Dendritic cell treated with granulocyte-macrophage colony-stimulating factor and Interleukin-4, amounts not matched to agents 40 ng/mL and 50 ng/mL, for 4 days (primary cell): Measurements from ENCODE around the gene ACER2.
A peak's percentile ranks its signal among the peaks of the same experiment; 100 is the strongest.
"Not testable (repeated sequence)": the region's sequence is repeated elsewhere in the genome, so short reads cannot be mapped to it uniquely, and the experiment has no call there.

Source experiments
- H3K27ac Mint-ChIP-seq: one replicate; pipeline ENCODE4 v1.8.0; 2022; ENCODE audit warnings: mild to moderate bottlenecking, mixed read lengths
- H3K27me3 Mint-ChIP-seq: one replicate; pipeline ENCODE4 v1.8.0; 2022; ENCODE audit warnings: mild to moderate bottlenecking, mixed read lengths
- H3K36me3 Mint-ChIP-seq: one replicate; pipeline ENCODE4 v1.8.0; 2022; ENCODE audit warnings: low read depth, mixed read lengths
- H3K4me1 Mint-ChIP-seq: one replicate; pipeline ENCODE4 v1.8.0; 2022; ENCODE audit warnings: low read depth, mixed read lengths
- H3K4me3 Mint-ChIP-seq: one replicate; pipeline ENCODE4 v1.8.0; 2022; ENCODE audit warnings: mild to moderate bottlenecking, moderate library complexity, mixed read lengths
- H3K9me3 Mint-ChIP-seq: one replicate; pipeline ENCODE4 v1.8.0; 2022; ENCODE audit warnings: mixed read lengths
- intact Hi-C: fragments of 100-400 bp; cut with micrococcal nuclease; formaldehyde crosslinking; loops from one replicate; pipeline ENCODE4 v1.15.0; 2022

Gene ACER2

DNA sequence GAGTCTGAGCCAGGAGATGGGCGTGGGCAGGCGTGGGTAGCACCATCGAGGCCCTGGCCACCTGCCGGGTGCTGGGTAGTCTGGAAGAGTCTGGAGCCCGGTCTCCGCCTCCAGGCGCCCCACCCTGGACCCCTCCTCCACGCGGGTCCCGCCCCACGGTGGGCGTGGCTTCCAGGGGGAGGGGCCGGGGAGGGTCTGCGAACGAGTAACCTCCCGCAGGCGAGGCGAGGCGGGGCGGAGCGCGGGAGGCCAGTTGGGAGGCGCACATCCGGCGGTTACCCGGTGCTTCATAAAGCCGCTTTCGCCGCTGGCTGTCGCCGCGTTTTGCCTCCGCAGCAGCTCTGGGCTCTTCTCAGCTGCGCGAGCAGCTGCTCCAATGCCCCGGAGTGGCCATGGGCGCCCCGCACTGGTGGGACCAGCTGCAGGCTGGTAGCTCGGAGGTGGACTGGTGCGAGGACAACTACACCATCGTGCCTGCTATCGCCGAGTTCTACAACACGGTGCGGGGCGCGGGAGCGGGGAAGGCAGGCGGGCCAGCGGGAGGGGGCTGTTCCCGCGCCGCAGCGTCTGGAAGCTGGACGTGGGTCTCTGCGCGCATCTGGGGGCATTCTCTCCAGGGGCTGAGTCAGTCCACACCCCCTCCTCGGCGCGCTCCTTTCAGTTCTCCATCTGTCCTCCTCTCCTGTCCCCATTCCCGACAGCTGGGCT, at the start of gene ACER2:
Gene ACER2, plus strand, starts transcription at position 317 of the 708 bp plus-strand sequence. Its CDS starts 76 bp downstream, at position 393.
- intact Hi-C loops: loop anchor here (2.0 kb wide), 1 partner anchor 28 kb away; the partner anchor contains the start of gene RPS6

DNA sequence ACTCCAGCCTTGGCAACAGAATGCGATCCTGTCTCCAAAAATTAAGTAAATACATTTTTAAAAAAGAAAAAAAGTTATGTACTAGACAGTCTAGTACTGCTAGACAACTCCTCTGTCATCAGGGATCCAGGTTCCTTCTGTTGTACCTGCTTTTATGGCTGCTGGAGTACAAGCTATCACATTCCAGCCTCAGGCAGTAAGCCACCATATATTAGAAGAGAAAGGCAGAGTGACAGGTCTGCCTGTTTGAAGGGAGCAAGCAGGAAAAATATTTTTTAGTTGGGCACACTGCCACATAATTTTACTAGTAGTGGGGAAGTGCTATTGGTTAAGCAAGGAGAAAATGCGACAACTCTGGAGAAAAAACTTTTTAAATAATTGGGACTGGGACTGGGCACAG, 39.7 kb upstream of the ACER2 start:
- H3K9me3 Mint-ChIP-seq: no peaks in the 10 kb centered on the region
- no peak overlapping the region for H3K27ac Mint-ChIP-seq

More for the DNA sequence above, at the start of gene ACER2:
- peaks cover 5% of the 10 kb centered on the region for H3K9me3 Mint-ChIP-seq
- peak within 1 kb of the TSS; percentile 33 for H3K27ac Mint-ChIP-seq
- H3K36me3 Mint-ChIP-seq: peaks cover 8% of the 10 kb centered on the region
- peaks cover 19% of the 10 kb centered on the region for H3K4me1 Mint-ChIP-seq
- peak within 1 kb of the TSS; percentile 91 for H3K4me3 Mint-ChIP-seq
- peaks cover 17% of the 10 kb centered on the region for H3K27me3 Mint-ChIP-seq

GRCh38 chr9:19371942-19372341, 36.9 kb upstream of the ACER2 start:
- H3K27me3 Mint-ChIP-seq: no peaks in the 10 kb centered on the region
- H3K4me3 Mint-ChIP-seq: no peak overlapping the region
- peaks cover 90% of the 10 kb centered on the region for H3K36me3 Mint-ChIP-seq
- peaks cover 7% of the 10 kb centered on the region for H3K4me1 Mint-ChIP-seq
- intact Hi-C loops: loop anchor here (5.0 kb wide), 1 partner anchor 35 kb away; no protein-coding TSS in a partner anchor
- H3K9me3 Mint-ChIP-seq: no peaks in the 10 kb centered on the region
- no peak overlapping the region for H3K27ac Mint-ChIP-seq

More for the DNA sequence above, 39.7 kb upstream of the ACER2 start:
- H3K4me3 Mint-ChIP-seq: no peak overlapping the region
- H3K4me1 Mint-ChIP-seq: no peaks in the 10 kb centered on the region
- intact Hi-C loops: no loop called here
- H3K27me3 Mint-ChIP-seq: no peaks in the 10 kb centered on the region
- peaks cover 87% of the 10 kb centered on the region for H3K36me3 Mint-ChIP-seq

GRCh38 chr9:19372567-19372966, 36.2 kb upstream of the ACER2 start:
- H3K9me3 Mint-ChIP-seq: no peaks in the 10 kb centered on the region
- intact Hi-C loops: loop anchor here (5.0 kb wide), 1 partner anchor 35 kb away; no protein-coding TSS in a partner anchor
- H3K4me3 Mint-ChIP-seq: no peak overlapping the region
- no peaks in the 10 kb centered on the region for H3K27me3 Mint-ChIP-seq
- peaks cover 90% of the 10 kb centered on the region for H3K36me3 Mint-ChIP-seq
- H3K4me1 Mint-ChIP-seq: peaks cover 7% of the 10 kb centered on the region
- H3K27ac Mint-ChIP-seq: no peak overlapping the region

- H3K27ac Mint-ChIP-seq: no peak overlapping the region
- H3K36me3 Mint-ChIP-seq: peaks cover 91% of the 10 kb centered on the region
- intact Hi-C loops: loop anchor here (5.0 kb wide), 1 partner anchor 36 kb away; no protein-coding TSS in a partner anchor
- no peak overlapping the region for H3K4me3 Mint-ChIP-seq
- H3K9me3 Mint-ChIP-seq: no peaks in the 10 kb centered on the region
- H3K27me3 Mint-ChIP-seq: no peaks in the 10 kb centered on the region
- peaks cover 14% of the 10 kb centered on the region for H3K4me1 Mint-ChIP-seq
These were observed 35.3 kb upstream of the ACER2 start for GRCh38 chr9:19373527-19373926.

- no peak overlapping the region for H3K4me3 Mint-ChIP-seq
- intact Hi-C loops: no loop called here
- H3K4me1 Mint-ChIP-seq: peaks cover 28% of the 10 kb centered on the region
- no peaks in the 10 kb centered on the region for H3K9me3 Mint-ChIP-seq
- no peak overlapping the region for H3K27ac Mint-ChIP-seq
- peaks cover 94% of the 10 kb centered on the region for H3K36me3 Mint-ChIP-seq
- no peaks in the 10 kb centered on the region for H3K27me3 Mint-ChIP-seq
These were observed 33.3 kb upstream of the ACER2 start for GRCh38 chr9:19375538-19375937.

DNA sequence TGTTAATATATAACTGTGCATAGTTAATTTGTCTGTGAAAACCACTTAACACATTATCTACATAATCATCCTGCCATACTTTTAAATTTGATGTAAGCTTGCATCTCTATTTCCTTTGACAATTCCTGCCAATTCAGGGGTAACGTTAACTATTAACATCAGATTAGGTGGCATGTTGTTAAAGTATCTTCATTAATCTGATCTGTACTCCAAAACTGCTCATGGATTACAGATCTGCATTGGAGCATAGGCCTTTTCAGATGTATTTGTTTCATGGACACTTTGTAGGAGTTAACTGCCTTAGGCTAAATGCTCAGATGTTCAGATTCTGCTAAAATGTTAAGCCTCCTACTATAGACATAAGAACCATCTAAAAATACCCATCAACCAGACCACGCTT, 31.9 kb upstream of the ACER2 start:
- no peaks in the 10 kb centered on the region for H3K9me3 Mint-ChIP-seq
- intact Hi-C loops: no loop called here
- peaks cover 36% of the 10 kb centered on the region for H3K4me1 Mint-ChIP-seq
- no peak overlapping the region for H3K4me3 Mint-ChIP-seq
- no peak overlapping the region for H3K27ac Mint-ChIP-seq
- H3K27me3 Mint-ChIP-seq: no peaks in the 10 kb centered on the region
- peaks cover 90% of the 10 kb centered on the region for H3K36me3 Mint-ChIP-seq

- H3K4me3 Mint-ChIP-seq: peak overlapping the region; percentile 96
- peaks cover 36% of the 10 kb centered on the region for H3K4me1 Mint-ChIP-seq
- H3K27me3 Mint-ChIP-seq: no peaks in the 10 kb centered on the region
- no peaks in the 10 kb centered on the region for H3K9me3 Mint-ChIP-seq
- peaks cover 78% of the 10 kb centered on the region for H3K36me3 Mint-ChIP-seq
- intact Hi-C loops: no loop called here
- H3K27ac Mint-ChIP-seq: peak overlapping the region; percentile 97
These were observed 30.6 kb upstream of the ACER2 start for GRCh38 chr9:19378164-19378563.

GRCh38 chr9:19378647-19379046, 30.2 kb upstream of the ACER2 start:
- H3K9me3 Mint-ChIP-seq: no peaks in the 10 kb centered on the region
- peak overlapping the region; percentile 97 for H3K27ac Mint-ChIP-seq
- H3K4me3 Mint-ChIP-seq: peak overlapping the region; percentile 96
- intact Hi-C loops: no loop called here
- H3K27me3 Mint-ChIP-seq: no peaks in the 10 kb centered on the region
- H3K36me3 Mint-ChIP-seq: peaks cover 73% of the 10 kb centered on the region
- H3K4me1 Mint-ChIP-seq: peaks cover 36% of the 10 kb centered on the region

GRCh38 chr9:19379283-19379682, 29.5 kb upstream of the ACER2 start:
- H3K36me3 Mint-ChIP-seq: peaks cover 67% of the 10 kb centered on the region
- no peaks in the 10 kb centered on the region for H3K9me3 Mint-ChIP-seq
- H3K4me3 Mint-ChIP-seq: peak overlapping the region; percentile 96
- H3K27ac Mint-ChIP-seq: peak overlapping the region; percentile 97
- H3K4me1 Mint-ChIP-seq: peaks cover 36% of the 10 kb centered on the region
- intact Hi-C loops: no loop called here
- H3K27me3 Mint-ChIP-seq: no peaks in the 10 kb centered on the region

- no peaks in the 10 kb centered on the region for H3K9me3 Mint-ChIP-seq
- intact Hi-C loops: loop anchor here (1.0 to 2.0 kb wide), 3 partner anchors 29 to 330 kb away; partner anchors contain the start of genes ACER2 and RRAGA
- H3K36me3 Mint-ChIP-seq: peaks cover 63% of the 10 kb centered on the region
- H3K4me1 Mint-ChIP-seq: peaks cover 36% of the 10 kb centered on the region
- H3K27me3 Mint-ChIP-seq: no peaks in the 10 kb centered on the region
- peak overlapping the region; percentile 97 for H3K27ac Mint-ChIP-seq
- peak overlapping the region; percentile 96 for H3K4me3 Mint-ChIP-seq
These were observed 29.1 kb upstream of the ACER2 start for GRCh38 chr9:19379697-19380046.

GRCh38 chr9:19380826-19381075, 28.1 kb upstream of the ACER2 start:
- intact Hi-C loops: loop anchor here (1.0 to 2.0 kb wide), 3 partner anchors 28 to 331 kb away; partner anchors contain the start of genes ACER2 and RRAGA
- peaks cover 52% of the 10 kb centered on the region for H3K36me3 Mint-ChIP-seq
- H3K9me3 Mint-ChIP-seq: no peaks in the 10 kb centered on the region
- peaks cover 35% of the 10 kb centered on the region for H3K4me1 Mint-ChIP-seq
- peak overlapping the region; percentile 97 for H3K27ac Mint-ChIP-seq
- H3K27me3 Mint-ChIP-seq: no peaks in the 10 kb centered on the region
- peak overlapping the region; percentile 96 for H3K4me3 Mint-ChIP-seq

DNA sequence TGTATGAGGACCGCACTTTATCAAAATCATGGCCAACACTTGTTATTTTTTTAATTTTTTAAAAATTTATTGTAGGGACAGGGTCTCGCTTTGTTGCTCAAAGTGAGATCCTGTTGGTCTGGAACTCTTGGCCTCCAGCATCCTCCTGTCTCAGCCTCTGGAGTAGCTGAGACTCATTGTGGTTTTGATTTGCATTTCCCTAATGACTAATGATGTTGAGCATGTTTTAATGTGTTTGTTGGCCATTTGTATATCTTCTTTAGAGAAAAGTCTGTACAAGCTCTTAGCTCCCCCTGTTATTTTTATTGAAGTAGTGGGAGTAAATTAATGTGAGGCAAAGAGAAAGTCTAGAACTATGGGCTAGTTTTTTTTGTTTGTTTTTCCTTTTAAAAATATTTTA, 27.2 kb upstream of the ACER2 start:
- no peak overlapping the region for H3K27ac Mint-ChIP-seq
- no peak overlapping the region for H3K4me3 Mint-ChIP-seq
- H3K4me1 Mint-ChIP-seq: peaks cover 35% of the 10 kb centered on the region
- H3K9me3 Mint-ChIP-seq: no peaks in the 10 kb centered on the region
- intact Hi-C loops: loop anchor here (2.0 kb wide), 1 partner anchor 27 kb away; the partner anchor contains the start of gene ACER2
- H3K27me3 Mint-ChIP-seq: no peaks in the 10 kb centered on the region
- peaks cover 43% of the 10 kb centered on the region for H3K36me3 Mint-ChIP-seq

DNA sequence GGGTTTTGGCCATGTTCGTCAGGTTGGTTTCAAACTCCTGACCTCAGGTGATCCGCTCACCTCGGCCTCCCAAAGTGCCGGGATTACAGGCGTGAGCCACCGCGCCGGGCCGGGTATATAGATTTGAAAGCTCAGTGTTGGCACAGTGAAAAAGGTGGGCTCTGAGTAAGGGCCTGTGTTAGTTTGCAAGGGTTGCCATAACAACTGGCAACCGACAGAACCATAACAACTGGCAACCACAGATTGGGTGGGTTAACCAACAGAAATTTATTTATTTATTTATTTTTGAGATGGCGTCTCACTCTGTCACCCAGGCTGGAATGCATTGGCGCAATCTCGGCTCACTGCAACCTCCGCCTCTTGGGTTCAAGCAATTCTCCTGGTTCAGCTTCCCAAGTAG, 23.6 kb upstream of the ACER2 start:
- H3K4me1 Mint-ChIP-seq: peaks cover 22% of the 10 kb centered on the region
- H3K36me3 Mint-ChIP-seq, intact Hi-C loops, H3K4me3 Mint-ChIP-seq, H3K27ac Mint-ChIP-seq, H3K27me3 Mint-ChIP-seq, H3K9me3 Mint-ChIP-seq: not testable (repeated sequence)
